ENCODE data around the gene CPT1A. TPM values are rescaled to one million over a fixed set of nuclear protein-coding genes. Genes with fewer than 3 reads are reported as not detected.

Gene CPT1A
- total RNA-seq, 1 donor from 2014 or later = 76.3 TPM

DNA sequence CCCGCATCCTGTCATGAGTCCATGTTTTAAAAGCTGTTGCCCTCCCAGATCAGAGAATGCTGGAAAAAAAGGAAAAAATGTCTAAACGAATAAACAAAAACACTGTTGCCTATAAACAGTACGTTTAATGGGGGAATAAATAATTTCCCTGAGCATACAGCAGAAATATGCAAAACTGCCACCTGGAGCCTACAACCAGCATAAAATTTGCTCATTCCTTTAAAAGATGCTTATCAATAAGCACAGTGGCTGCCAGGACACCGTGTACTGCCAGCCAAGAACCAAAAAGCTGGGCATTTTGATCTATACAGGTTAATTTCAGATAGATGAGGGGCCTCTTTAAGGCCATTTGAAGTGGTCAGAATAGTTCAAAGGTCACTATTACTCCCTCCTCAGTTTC is 5.7 kb upstream of the CPT1A start:
- H3K27ac ChIP-seq = no peak overlapping the region
- intact Hi-C loops (cut with DNase I) = no loop called here
- no peak for DNase-seq (ENCODE audit: low spot score in 2 of 2)
- no peaks in the 10 kb centered on the region for H3K9me3 ChIP-seq
- peaks cover 4 to 24% of the 10 kb centered on the region in 2 donors for H3K4me1 ChIP-seq
- no peaks in the 10 kb centered on the region for H3K36me3 ChIP-seq
- no peak overlapping the region for H3K4me3 ChIP-seq
- TF ChIP-seq, protein P1, sequence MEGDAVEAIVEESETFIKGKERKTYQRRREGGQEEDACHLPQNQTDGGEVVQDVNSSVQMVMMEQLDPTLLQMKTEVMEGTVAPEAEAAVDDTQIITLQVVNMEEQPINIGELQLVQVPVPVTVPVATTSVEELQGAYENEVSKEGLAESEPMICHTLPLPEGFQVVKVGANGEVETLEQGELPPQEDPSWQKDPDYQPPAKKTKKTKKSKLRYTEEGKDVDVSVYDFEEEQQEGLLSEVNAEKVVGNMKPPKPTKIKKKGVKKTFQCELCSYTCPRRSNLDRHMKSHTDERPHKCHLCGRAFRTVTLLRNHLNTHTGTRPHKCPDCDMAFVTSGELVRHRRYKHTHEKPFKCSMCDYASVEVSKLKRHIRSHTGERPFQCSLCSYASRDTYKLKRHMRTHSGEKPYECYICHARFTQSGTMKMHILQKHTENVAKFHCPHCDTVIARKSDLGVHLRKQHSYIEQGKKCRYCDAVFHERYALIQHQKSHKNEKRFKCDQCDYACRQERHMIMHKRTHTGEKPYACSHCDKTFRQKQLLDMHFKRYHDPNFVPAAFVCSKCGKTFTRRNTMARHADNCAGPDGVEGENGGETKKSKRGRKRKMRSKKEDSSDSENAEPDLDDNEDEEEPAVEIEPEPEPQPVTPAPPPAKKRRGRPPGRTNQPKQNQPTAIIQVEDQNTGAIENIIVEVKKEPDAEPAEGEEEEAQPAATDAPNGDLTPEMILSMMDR (IDR thresholded peaks at IDR 0.05) = no peak
- H3K27me3 ChIP-seq = no peaks in the 10 kb centered on the region

- Histone ChIP-seq H3K27ac (peak overlapping the region in 1 of 2 donors; percentile 19), H3K4me1 (peaks cover 7 to 29% of the 10 kb centered on the region in 2 donors), H3K4me3 (peak overlapping the region in 1 of 2 donors; percentile 12), H3K27me3 (no peaks in the 10 kb centered on the region), H3K36me3 (no peaks in the 10 kb centered on the region), H3K9me3 (no peaks in the 10 kb centered on the region)
- TF ChIP-seq, protein P1 (IDR thresholded peaks at IDR 0.05) = no peak
- no peak for DNase-seq (ENCODE audit: low spot score in 2 of 2)
- intact Hi-C loops (cut with DNase I) = no loop called here
Observed at GRCh38 chr11:68845351-68846002, 3.8 kb upstream of the CPT1A start.

GRCh38 chr11:68844801-68845200 is 3.1 kb upstream of the CPT1A start:
- intact Hi-C loops (cut with DNase I) = loop anchor here (5.0 kb wide), 2 partner anchors 98 to 798 kb away; partner anchors contain the start of gene CCND1
- Histone ChIP-seq H3K27me3 (no peaks in the 10 kb centered on the region), H3K36me3 (no peaks in the 10 kb centered on the region), H3K4me3 (no peak overlapping the region), H3K27ac (peak overlapping the region in 1 of 2 donors; percentile 19), H3K4me1 (peaks cover 7 to 34% of the 10 kb centered on the region in 2 donors), H3K9me3 (no peaks in the 10 kb centered on the region)
- TF ChIP-seq, protein P1 (IDR thresholded peaks at IDR 0.05) = no peak
- DNase-seq (ENCODE audit: low spot score in 2 of 2) = no peak

- no peaks in the 10 kb centered on the region for H3K27me3 ChIP-seq
- no peak for DNase-seq (ENCODE audit: low spot score in 2 of 2)
- no peaks in the 10 kb centered on the region for H3K36me3 ChIP-seq
- H3K27ac ChIP-seq = no peak overlapping the region
- peak overlapping the region in 1 of 2 donors; percentile 94 for H3K4me3 ChIP-seq
- TF ChIP-seq, protein P1 (IDR thresholded peaks at IDR 0.05) = no peak
- intact Hi-C loops (cut with DNase I) = loop anchor here (5.0 kb wide), 2 partner anchors 98 to 798 kb away; partner anchors contain the start of gene CCND1
- H3K4me1 ChIP-seq = peaks cover 7 to 39% of the 10 kb centered on the region in 2 donors
- H3K9me3 ChIP-seq = no peaks in the 10 kb centered on the region
Observed at GRCh38 chr11:68844376-68844775, 2.7 kb upstream of the CPT1A start.

- TF ChIP-seq, protein P1 (IDR thresholded peaks at IDR 0.05) = peak; percentile 28 to 45 (median 28)
- intact Hi-C loops (cut with DNase I) = loop anchor here (2.0 to 5.0 kb wide), 3 partner anchors 45 to 798 kb away; partner anchors contain the start of gene CCND1
- H3K9me3 ChIP-seq = no peaks in the 10 kb centered on the region
- H3K36me3 ChIP-seq = no peaks in the 10 kb centered on the region
- peaks cover 7 to 40% of the 10 kb centered on the region in 2 donors for H3K4me1 ChIP-seq
- no peak for DNase-seq (ENCODE audit: low spot score in 2 of 2)
- H3K4me3 ChIP-seq = peak overlapping the region; percentile 87 to 94
- no peaks in the 10 kb centered on the region for H3K27me3 ChIP-seq
- H3K27ac ChIP-seq = no peak overlapping the region
Observed at GRCh38 chr11:68843703-68844312, 2.1 kb upstream of the CPT1A start.

Measured in ascending aorta (tissue), 2 donors.